ENCODE measurements around the gene KRTAP4-12.
"Not testable (repeated sequence)": the region's sequence is repeated elsewhere in the genome, so short reads cannot be mapped to it uniquely, and the experiment has no call there.

KRTAP4-12 gene

DNA sequence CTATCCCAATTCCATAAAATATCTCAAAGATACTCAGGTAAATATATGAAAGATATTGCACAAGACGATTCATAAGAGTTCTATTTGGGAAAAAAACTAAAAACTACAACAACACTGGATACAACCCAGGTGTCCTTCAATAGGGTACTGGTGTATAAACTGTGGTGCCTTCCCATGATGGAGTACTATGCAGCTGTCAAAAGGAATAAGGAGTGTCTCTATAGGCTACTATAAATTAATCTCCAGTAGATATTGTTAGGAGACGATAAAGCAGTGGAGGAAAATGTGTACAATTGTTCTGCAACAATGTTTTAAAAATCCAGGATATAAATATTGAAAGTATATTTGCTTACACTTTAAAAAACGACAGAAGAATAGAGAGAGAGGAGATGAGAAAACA, 2.4 kb upstream of the KRTAP4-12 start:
- DNase-seq (ENCODE audit: low spot score), result no peak

DNA sequence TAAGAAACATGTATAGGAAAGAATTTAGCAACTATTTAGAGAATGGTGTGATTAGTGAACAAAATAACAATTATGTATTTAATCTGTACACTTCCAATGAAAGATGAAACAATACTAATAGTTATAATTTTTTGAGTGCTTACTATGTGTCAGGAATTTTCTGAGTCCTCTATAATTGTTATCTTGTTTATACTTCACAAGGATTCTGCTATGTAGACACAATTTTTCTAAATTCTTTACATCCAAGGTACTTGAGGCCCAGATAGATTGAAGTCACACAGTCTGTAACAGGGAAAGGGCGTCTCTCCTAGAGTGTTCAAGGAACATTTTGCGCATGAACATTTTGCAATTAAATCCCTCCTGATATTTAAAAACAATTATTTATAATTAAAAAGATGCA, 1.1 kb upstream of the KRTAP4-12 start:
- no peak for DNase-seq (ENCODE audit: low spot score)

DNA sequence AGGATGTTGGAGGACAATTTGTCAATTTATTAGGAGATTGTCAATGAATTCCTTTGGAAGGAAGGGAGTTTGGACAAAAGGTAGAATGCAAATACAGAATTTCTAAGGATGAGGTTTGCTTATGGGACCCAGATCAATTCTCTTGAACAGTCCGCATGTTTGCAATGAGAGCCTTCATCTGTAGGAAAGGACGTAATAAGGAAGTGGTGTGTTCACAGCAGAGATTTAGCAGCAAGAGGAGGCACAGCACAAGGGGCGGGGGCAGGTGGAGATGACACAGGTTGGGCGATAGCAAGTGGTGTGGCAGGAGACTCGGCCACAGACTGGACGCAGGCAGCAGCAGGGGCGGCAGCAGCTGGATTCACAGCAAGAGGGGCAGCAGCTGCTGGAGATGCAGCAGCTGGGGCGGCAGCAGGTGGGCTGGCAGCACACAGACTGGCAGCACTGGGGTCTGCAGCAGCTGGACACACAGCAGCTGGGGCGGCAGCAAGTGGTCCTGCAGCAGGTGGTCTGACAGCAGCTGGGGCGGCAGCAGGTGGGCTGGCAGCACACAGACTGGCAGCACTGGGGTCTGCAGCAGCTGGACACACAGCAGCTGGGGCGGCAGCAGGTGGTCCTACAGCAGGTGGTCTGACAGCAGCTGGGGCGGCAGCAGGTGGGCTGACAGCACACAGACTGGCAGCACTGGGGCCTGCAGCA, 541 bp downstream of the KRTAP4-12 start:
- DNase-seq (ENCODE audit: low spot score), result not testable (repeated sequence)

DNA sequence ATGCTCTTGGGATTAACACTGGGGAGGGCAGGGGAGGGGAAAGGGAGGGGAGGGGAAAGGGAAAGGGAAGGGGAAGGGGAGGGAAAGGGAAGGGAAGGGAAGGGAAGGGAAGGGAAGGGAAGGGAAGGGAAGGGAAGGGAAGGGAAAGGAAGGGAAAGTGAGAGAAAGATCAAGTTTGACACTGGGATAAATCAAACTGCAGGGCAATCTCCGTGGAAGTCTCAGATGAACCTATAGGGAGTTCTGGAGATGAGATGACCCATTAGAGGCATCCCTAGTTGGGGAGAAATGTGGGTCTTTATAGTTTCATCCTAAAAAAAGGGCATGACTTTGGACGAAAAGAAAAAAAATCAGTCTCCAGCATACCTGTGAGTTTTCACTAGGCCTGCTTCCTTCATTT, 2.2 kb downstream of the KRTAP4-12 start:
- no peak for DNase-seq (ENCODE audit: low spot score)

DNA sequence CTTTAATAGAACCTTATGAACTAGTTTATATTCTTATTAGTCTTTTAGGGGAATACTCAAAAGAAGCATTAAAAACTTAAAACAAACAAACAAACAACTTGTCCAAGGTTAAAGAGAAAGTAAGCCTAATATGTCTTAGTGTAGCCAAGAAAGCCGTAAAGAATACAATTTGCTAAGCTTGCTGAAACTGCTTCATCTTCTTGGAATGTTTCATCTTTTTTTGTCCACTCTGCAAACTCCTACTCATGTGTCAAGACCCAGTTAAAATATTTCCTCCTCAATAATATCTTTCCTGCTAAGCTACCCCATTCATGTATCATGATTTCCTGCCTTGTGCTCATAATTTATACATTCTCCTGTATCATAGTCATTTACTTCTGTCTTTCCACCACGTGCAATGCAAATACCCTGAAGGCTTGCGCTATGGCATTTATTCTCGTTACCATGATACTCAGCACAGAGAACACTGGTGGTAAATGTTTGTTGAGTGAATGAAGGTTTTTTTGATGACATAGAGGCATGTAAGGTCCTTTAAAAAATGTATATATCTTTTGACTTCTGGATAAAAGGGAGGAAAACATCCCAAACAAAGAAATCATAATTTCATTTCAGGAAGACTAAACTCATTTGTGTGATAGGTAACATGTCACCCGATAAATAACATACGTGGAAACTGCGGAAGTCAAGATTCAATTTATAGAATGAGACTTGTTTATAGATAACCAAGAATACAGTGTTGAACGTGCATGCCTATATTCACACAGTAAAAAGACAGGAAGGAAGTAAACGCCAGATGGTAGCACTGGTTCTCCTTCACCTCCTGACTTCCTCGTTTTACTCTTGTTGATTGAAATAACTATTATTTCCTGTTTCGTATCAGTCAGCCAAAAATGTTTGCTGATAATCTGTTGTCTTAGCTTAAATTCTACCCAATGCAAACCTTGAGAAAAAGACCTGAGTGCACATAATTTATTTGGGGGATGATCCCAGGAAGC, 4.0 kb downstream of the KRTAP4-12 start:
- DNase-seq (ENCODE audit: low spot score), result peak; percentile 7

DNA sequence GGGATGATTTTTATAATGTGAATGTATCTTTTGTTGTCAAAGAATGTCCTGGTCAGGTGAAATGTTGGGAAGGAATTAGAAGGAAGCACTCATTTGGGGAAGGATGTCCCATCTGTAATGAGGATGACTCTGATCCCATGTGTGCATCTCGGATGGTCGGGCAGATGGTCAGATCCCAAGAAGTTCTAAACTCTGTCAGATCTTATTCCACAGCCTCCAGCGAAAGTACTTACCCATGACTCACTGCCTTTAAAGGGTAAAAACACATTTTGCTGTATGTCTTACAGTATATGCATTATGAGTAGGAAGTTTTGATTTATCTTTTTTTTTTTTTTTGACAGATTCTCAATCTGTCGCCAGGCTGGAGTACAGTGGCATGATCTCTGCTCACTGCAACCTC, 5.3 kb downstream of the KRTAP4-12 start:
- no peak for DNase-seq (ENCODE audit: low spot score)

DNA sequence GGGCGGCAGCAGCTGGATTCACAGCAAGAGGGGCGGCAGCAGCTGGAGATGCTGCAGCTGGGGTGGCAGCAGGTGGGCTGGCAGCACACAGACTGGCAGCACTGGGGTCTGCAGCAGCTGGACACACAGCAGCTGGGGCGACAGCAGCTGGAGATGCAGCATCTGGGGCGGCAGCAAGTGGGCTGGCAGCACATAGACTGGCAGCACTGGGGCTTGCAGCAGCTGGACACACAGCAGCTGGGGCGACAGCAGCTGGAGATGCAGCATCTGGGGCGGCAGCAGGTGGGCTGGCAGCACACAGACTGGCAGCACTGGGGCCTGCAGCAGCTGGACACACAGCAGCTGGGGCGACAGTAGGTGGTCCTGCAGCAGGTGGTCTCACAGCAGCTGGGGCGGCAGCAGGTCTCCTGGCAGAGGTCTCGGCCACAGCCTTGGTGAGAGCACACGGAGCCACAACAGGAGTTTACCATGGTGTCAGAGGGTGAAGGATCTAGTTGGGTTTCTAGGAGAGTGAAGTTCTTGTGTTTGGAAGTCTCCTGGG, 6.1 kb downstream of the KRTAP4-12 start, which contains the start of gene KRTAP4-11:
Gene KRTAP4-11 (minus strand): TSS at position 528 of the 541 bp plus-strand sequence. CDS start 58 bp downstream, at position 470.
- DNase-seq (ENCODE audit: low spot score), result not testable (repeated sequence)

DNA sequence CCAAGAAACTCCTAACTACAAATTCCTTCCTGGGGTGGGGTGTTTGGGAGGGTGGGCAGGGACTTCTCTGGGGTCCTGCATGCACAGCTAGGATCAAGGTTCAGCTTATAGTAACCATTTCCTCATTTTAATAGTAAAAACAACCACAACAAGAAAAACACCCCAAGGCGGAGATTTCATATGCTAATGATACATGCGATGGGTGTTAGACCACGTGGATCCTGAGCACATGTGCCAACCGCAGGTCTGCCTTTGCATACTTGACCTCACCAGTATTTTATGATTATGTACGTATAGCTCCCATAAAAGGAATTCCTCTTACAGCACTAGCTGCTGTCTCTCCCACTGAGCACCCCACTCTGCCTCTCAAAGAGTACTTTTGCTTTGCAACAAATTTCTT, 7.7 kb downstream of the KRTAP4-12 start:
- DNase-seq (ENCODE audit: low spot score), result no peak

DNA sequence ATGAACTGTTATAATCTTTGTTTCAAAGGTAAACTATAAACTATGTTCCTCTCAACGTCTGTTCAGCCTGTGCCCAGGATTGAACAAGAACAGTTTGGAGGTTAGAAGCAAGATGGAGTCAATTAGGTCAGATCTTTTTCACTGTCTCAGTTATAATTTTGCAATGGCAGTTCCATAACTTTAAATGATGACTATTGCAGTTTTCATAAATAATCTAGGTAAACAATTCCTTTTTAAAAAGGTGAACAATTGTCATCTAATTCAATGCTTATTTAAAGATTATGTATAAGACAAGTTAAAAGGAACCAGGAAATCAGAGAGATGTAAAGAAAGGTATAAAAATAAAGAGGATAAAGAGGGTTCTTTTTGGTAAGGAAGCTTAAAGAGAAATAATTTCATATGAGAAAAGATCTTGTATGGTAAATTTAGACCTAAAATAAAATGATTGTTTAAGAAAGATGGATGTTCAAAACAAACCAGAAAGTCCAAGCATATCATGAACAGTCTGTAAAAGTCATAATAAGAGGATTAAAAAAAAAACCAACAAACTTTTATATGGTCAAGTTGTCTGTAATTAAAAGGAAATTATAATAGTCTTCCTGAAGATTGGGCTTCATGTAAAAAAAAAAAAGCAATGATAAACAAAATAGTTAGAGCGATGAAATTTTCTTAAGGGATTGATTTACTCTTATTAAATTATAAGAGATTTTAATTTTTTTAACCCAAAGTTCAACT, 12.7 kb downstream of the KRTAP4-12 start:
- DNase-seq (ENCODE audit: low spot score), result no peak

DNA sequence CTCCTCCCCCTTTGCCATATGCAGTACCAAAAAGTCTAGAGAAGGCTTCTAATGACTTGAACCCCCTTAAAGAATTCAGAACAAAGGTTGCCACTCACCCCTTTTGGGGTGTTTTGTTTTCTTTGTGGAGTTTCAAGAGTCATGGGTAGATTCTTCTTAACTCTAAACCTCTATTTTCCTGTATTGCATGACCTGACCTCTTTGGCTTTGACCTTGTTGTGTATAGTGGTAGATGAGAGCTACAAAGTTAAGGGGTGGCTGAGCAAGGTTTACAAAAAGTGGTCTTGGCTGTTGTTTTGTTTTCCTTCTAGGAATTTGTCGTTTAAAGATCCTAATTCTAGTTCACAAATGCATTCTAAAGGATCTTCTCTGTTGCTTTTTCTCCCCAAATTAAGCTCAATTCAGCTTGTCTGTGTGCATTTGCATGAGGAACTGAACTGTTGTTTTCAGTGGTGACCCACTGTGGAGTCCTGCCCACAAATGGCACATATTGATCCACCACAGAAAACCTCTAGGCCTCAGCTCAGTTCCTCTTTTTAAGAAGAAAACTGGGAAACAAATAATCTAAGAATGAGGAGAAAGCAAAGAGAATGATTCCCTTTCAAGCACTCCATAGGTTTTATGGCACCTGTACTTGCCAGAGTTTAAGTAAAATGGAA, 15.1 kb downstream of the KRTAP4-12 start:
- DNase-seq (ENCODE audit: low spot score), result not testable (repeated sequence)

DNA sequence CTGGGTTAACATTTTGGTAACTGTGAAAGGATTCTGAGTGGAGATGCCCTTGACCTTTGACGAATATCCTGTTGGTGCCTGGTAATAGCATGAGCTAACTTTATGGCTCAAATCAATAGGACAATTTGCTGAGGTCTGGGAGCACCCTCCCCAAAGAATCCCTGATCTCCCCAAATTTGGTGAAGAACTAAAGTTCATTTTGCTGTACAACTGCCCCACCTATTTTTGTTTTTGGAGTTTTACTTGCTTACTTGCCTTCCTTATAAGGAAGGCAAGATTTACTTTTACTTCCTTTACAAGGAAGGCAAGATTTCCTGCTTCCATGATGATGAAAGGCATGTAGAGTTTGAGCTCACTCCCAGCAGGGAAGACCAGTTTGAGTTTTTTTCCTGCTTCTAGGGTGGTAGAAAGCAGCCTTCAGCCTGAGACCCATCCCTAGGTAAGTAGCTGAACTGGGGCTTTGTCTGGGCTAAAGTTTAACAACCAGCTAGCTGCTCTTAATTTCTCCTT, 16.0 kb downstream of the KRTAP4-12 start:
- no peak for DNase-seq (ENCODE audit: low spot score)

DNA sequence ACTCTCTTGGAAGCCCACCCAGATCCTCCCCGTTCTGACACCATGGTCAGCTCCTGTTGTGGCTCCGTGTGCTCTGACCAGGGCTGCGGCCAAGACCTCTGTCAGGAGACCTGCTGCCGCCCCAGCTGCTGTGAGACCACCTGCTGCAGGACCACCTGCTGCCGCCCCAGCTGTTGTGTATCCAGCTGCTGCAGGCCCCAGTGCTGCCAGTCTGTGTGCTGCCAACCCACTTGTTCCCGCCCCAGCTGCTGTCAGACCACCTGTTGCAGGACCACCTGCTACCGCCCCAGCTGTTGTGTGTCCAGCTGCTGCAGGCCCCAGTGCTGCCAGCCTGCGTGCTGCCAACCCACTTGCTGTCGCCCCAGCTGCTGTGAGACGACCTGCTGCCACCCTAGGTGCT, 18.6 kb downstream of the KRTAP4-12 start, which contains the start of gene KRTAP4-9:
Gene KRTAP4-9 (plus strand): TSS at position 43 of the 400 bp plus-strand sequence. CDS start 0 bp downstream, at position 43.
- not testable (repeated sequence) for DNase-seq (ENCODE audit: low spot score)

DNA sequence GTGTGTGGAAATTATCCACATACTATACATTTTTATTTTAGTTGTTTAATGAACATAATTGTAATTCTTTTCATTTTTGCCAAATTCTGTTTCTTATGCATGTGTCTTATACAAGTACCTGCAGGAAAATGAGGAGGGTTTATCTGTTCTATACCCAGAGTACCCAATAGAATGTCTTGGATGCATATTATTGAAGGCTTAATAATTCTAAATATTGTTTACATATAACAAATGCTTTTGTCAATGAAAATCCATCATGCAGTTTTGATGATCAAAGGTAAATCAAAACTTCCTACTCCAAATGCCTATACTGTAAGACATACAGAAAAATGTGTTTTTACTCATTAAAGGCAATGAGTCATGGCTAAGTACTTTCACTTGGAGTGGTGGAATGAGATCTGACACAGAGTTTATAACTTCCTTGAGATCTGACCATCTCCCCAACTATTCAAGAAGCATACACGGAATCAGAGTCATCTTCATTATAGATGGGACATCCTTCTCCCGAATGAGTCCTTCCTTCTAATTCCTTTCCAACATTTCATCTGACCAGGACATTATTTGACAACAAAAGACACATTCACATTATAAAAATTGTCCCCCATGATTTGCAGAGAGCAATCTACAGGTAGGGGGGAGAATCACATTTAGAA, 19.5 kb downstream of the KRTAP4-12 start:
- DNase-seq (ENCODE audit: low spot score), result not testable (repeated sequence)

DNA sequence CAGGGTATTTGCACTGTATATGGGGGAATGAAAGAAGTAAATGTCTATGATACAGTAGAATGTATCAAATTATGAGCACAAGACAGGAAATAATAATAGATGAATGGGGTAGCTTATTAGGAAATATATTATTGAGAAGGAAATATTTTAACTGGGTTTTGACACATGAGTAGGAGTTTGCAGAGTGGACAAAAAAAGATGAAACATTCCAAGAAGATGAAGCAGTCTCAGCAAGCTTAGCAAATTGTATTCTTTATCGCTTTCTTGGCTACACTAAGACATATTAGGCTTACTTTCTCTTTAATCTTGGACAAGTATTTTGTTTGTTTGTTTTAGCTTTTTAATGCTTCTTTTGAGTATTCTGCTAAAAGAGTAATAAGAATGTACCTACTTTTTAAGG, 20.1 kb downstream of the KRTAP4-12 start:
- no peak for DNase-seq (ENCODE audit: low spot score)

DNA sequence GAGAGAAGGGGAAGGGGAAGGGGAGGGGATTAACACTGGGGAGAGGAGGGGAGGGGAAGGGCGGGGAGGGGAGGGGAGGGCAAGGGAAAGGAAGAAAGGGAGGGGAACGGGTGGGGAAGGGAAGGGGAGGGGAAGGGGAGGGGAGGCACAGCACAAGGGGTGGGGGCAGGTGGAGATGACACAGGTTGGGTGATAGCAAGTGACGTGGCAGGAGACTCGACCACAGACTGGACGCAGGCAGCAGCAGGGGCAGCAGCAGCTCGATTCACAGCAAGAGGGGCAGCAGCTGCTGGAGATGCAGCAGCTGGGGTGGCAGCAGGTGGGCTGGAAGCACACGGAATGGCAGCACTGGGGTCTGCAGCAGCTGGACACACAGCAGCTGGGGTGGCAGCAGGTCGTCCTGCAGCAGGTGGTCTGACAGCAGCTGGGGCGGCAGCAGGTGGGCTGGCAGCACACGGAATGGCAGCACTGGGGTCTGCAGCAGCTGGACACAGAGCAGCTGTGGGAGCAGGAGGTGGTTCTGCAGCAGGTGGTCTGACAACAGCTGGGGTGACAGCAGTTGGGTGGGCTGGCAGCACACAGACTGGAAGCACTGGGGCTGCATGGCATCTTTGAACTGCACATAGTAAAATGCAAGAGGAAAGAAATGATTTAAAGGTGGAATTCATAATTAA, 22.3 kb downstream of the KRTAP4-12 start, which contains the start of gene KRTAP4-16:
Gene KRTAP4-16 (minus strand): TSS at position 624 of the 674 bp plus-strand sequence. CDS start 0 bp downstream, at position 624.
- DNase-seq (ENCODE audit: low spot score), result no peak

DNA sequence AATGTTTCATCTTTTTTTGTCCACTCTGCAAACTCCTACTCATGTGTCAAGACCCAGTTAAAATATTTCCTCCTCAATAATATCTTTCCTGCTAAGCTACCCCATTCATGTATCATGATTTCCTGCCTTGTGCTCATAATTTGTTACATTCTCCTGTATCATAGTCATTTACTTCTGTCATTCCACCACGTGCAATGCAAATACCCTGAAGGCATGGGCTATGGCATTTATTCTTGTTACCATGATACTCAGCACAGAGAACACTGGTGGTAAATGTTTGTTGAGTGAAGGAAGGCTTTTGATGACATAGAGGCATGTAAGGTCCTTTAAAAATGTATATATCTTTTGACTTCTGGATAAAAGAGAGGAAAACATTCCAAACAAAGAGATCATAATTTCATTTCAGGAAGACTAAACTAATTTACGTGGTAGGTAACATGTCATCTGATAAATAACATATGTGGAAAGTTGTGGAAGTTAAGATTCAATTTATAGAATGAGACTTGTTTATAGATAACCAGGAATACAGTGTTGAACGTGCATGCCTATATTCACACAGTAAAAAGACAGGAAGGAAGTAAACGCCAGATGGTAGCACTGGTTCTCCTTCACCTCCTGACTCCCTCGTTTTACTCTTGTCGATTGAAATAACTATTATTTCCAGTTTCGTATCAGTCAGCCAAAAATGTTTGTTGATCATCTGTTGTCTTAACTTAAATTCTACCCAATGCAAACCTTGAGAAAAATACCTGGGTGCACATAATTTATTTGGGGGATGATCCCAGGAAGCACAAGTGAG, 24.1 kb downstream of the KRTAP4-12 start:
- not testable (repeated sequence) for DNase-seq (ENCODE audit: low spot score)

DNA sequence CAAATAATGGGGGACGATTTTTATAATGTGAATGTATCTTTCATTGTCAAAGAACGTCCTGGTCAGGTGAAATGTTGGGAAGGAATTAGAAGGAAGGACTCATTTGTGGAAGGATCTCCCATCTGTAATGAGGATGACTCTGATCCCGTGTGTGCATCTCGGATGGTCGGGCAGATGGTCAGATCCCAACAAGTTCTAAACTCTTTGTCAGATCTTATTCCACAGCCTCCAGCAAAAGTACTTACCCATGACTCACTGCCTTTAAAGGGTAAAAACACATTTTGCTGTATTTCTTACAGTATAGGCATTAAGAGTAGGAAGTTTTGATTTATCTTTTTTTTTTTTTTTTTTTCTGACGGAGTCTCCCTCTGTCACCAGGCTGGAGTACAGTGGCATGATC, 25.5 kb downstream of the KRTAP4-12 start:
- no peak for DNase-seq (ENCODE audit: low spot score)

DNA sequence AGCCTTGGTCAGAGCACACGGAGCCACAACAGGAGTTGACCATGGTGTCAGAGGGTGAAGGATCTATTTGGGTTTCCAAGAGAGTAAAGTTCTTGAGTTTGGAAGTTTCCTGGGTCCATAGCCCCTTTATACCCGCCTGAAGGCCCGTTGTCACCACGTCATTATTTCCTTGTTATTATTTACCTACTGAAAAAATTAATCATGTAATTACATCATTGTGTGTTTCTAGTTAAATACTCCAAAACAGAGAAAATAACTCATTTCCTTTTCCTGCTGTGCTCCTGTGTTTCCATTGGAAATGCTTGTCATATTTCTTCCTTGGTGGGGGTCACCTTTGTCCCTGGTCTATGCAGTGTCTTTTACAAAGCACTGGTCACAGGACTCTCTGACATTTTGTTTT, 25.9 kb downstream of the KRTAP4-12 start, which contains the start of gene KRTAP4-8:
Gene KRTAP4-8 (minus strand): TSS at position 101 of the 400 bp plus-strand sequence. CDS start 58 bp downstream, at position 43.
- DNase-seq (ENCODE audit: low spot score), result no peak

DNA sequence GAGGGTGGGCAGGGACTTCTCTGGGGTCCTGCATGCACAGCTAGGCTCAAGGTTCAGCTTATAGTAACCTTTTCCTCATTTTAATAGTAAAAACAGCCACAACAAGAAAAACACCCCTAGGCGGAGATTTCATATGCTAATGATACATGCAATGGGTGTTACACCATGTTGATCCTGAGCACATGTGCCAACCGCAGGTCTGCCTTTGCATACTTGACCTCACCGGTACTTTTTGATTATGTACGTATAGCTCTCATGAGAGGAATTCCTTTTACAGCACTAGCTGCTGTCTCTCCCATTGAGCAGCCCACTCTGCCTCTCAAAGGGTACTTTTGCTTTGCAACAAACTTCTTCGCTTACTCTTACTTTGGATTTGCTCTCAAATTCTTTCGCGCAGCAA, 27.9 kb downstream of the KRTAP4-12 start:
- no peak for DNase-seq (ENCODE audit: low spot score)
